Spleen (tissue), 11 donors: ENCODE results near the gene KCNJ10. TPM values are rescaled to one million over a fixed set of nuclear protein-coding genes. Genes with fewer than 3 reads are reported as not detected.

ENCODE experiments used
- DNase-seq: peaks from one replicate; pipeline ENCODE4 v3.0.0-alpha.2; 2020
- H3K27ac ChIP-seq, 8 donors: fragments of 200-600 bp; sonication (generic) in 7 of 8; 1 replicate in 4 of 8; 2 replicates in 4 of 8; pipeline versions ENCODE4 v1.5.0 to v1.8.0; 2016 to 2021; ENCODE audit warnings: inconsistent platforms in 4 of 8, mild to moderate bottlenecking in 4 of 8, moderate library complexity in 1 of 8
- H3K27me3 ChIP-seq, 7 donors: fragments of 200-600 bp; sonication (generic) in 6 of 7; replicated peaks in 1 of 7; 1 replicate in 4 of 7; 2 replicates in 3 of 7; pipeline versions ENCODE4 v1.5.0 to v1.8.0; 2016 to 2021; ENCODE audit warnings: inconsistent platforms in 3 of 7, mild to moderate bottlenecking in 1 of 7
- H3K36me3 ChIP-seq, 6 donors: fragments of 200-600 bp; sonication (generic) in 5 of 6; 1 replicate in 4 of 6; 2 replicates in 2 of 6; pipeline versions ENCODE4 v1.5.0 to v1.8.0; 2016 to 2021; ENCODE audit warnings: inconsistent platforms in 2 of 6
- H3K4me1 ChIP-seq, 6 donors: fragments of 200-600 bp; sonication (generic) in 5 of 6; 1 replicate in 3 of 6; 2 replicates in 3 of 6; pipeline versions ENCODE4 v1.5.0 to v1.8.0; 2016 to 2021; ENCODE audit warnings: inconsistent platforms in 3 of 6
- H3K4me3 ChIP-seq, 8 donors: fragments of 200-600 bp; sonication (generic) in 7 of 8; 1 replicate in 4 of 8; 2 replicates in 4 of 8; pipeline versions ENCODE4 v1.5.0 to v1.8.0; 2016 to 2021; ENCODE audit warnings: inconsistent platforms in 4 of 8, mild to moderate bottlenecking in 4 of 8, moderate library complexity in 2 of 8
- H3K9me3 ChIP-seq, 8 donors: fragments of 200-600 bp; sonication (generic) in 7 of 8; 1 replicate in 4 of 8; 2 replicates in 4 of 8; pipeline versions ENCODE4 v1.5.0 to v1.8.0; 2016 to 2021; ENCODE audit warnings: inconsistent platforms in 4 of 8
- POLR2A ChIP-seq, 3 donors: fragments of 450-650 bp; IDR thresholded peaks; one replicate each; pipeline ENCODE4 v1.5.1; 2017; ENCODE audit warnings: antibody characterized with exemption in 3 of 3, mild to moderate bottlenecking in 1 of 3
- POLR2AphosphoS5 ChIP-seq, 3 donors: sonication (generic); formaldehyde crosslinking; IDR thresholded peaks; one replicate each; pipeline ENCODE4 v1.5.1; 2017; ENCODE audit warnings: antibody characterized with exemption in 3 of 3
- WGBS, 5 donors: extraction: QIAGEN DNeasy Blood & Tissue Kit in 3 of 5; methylation state at CpG; one replicate each; pipeline versions ENCODE4 v1.1.5 to v1.1.7; 2013 to 2018; 5-methylcytosine and 5-hydroxymethylcytosine counted together
- intact Hi-C: fragments of 100-400 bp; cut with DNase I; formaldehyde crosslinking; loops from one replicate; pipeline ENCODE4 v1.15.0; 2023; ENCODE audit warnings: low total_unique reads
- polyA plus RNA-seq, 3 donors: library from polyadenylated mRNA; stranded (reverse); fragments of 200-250 nt; gene quantifications; one replicate each; pipeline ENCODE4 v1.2.1, GENCODE V29; 2013
- total RNA-seq, 7 donors: library from RNA; depleted of rRNA in 3 of 7; stranded (reverse); fragments of >200 nt in 3 of 7; fragmentation: NEBNext Ultra II Directional in 4 of 7; extraction: Animal tissue kit (Norgen Biotek cat#: 25700) in 4 of 7; gene quantifications; one replicate each; pipeline versions ENCODE4 v1.1.0 to v1.2.1, GENCODE V29; 2016 to 2021
- TF ChIP-seq, protein P1 (sequence below), 11 experiments: fragments of 200-600 bp in 7 of 11; fragments of 450-650 bp in 4 of 11; sonication (generic) in 4 of 11; IDR thresholded peaks in 8 of 11; conservative IDR thresholded peaks in 3 of 11; 1 replicate in 7 of 11; 2 replicates in 4 of 11; pipeline versions ENCODE4 v1.4.0 to v1.8.0; 2016 to 2021; ENCODE audit warnings: antibody characterized with exemption in 11 of 11, inconsistent platforms in 4 of 11, mild to moderate bottlenecking in 1 of 11
- donor health status: healthy with polysubstance abuse.
- donor health status: DM: no; HTN: no; CAD: no; lungs with moderate emphysema.
- donor health status: DM: no; HTN: no; CAD: no.
- donor health status: Bipolar disorder and iron deficiency.
- donor health status: healthy.
- donor health status: DM: no; HTN: no; CAD: no.
- donor health status: DM: yes; HTN: yes; CAD: no.

KCNJ10 gene
- total and polyA plus RNA-seq, 10 donors: 3.7 to 30.8 (median 14.2) TPM

DNA sequence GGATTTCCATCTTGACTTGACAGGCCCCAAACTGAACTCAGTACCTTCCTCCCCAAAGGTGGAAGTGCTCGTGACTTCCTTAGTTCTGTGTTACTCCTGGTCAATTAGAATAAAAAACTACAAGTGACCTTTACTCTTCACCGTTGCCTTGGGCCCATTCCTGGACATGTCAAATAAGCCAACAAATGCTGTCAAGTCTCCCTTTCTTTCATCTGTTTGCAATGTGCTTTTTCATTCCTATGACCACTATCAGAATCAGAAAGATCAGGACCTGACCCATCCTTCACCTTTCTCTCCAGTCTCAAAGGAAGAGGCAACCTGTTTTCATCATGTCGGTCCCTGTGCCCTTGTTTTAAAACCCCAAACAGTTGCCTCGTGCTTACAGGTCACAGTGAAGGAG, 4.9 kb upstream of the KCNJ10 start:
- Histone ChIP-seq H3K4me1 (peaks cover 3 to 24% (median 11%) of the 10 kb centered on the region in 6 donors), H3K36me3 (no peaks in the 10 kb centered on the region), H3K27me3 (peaks cover 0 to 46% (median 9%) of the 10 kb centered on the region in 7 donors), H3K9me3 (no peaks in the 10 kb centered on the region), H3K27ac (peak overlapping the region in 1 of 8 donors; percentile 21), H3K4me3 (no peak overlapping the region)
- TF ChIP-seq POLR2AphosphoS5 (IDR thresholded peaks at IDR 0.05) (no peak), POLR2A (IDR thresholded peaks at IDR 0.05) (no peak)
- TF ChIP-seq, protein P1, sequence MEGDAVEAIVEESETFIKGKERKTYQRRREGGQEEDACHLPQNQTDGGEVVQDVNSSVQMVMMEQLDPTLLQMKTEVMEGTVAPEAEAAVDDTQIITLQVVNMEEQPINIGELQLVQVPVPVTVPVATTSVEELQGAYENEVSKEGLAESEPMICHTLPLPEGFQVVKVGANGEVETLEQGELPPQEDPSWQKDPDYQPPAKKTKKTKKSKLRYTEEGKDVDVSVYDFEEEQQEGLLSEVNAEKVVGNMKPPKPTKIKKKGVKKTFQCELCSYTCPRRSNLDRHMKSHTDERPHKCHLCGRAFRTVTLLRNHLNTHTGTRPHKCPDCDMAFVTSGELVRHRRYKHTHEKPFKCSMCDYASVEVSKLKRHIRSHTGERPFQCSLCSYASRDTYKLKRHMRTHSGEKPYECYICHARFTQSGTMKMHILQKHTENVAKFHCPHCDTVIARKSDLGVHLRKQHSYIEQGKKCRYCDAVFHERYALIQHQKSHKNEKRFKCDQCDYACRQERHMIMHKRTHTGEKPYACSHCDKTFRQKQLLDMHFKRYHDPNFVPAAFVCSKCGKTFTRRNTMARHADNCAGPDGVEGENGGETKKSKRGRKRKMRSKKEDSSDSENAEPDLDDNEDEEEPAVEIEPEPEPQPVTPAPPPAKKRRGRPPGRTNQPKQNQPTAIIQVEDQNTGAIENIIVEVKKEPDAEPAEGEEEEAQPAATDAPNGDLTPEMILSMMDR (IDR thresholded peaks at IDR 0.05 in 8 of 11, conservative IDR thresholded peaks at IDR 0.05 in 3 of 11): no peak
- 55 to 81% (median 63%) methylated on average over 4 of the region's 4 CpGs for WGBS, 5 donors
- intact Hi-C loops: no loop called here
- no peak for DNase-seq

GRCh38 chr1:160071289-160071688, 1.3 kb upstream of the KCNJ10 start:
- H3K27me3 ChIP-seq: peaks cover 0 to 40% (median 0%) of the 10 kb centered on the region in 7 donors
- H3K4me3 ChIP-seq: peak overlapping the region in 1 of 8 donors; percentile 63
- no peaks in the 10 kb centered on the region for H3K36me3 ChIP-seq
- H3K9me3 ChIP-seq: no peaks in the 10 kb centered on the region
- intact Hi-C loops: no loop called here
- peak overlapping the region in 3 of 8 donors; percentile 17 to 48 (median 48) for H3K27ac ChIP-seq
- TF ChIP-seq POLR2AphosphoS5 (IDR thresholded peaks at IDR 0.05) (no peak), POLR2A (IDR thresholded peaks at IDR 0.05) (no peak)
- TF ChIP-seq, protein P1 (IDR thresholded peaks at IDR 0.05 in 8 of 11, conservative IDR thresholded peaks at IDR 0.05 in 3 of 11): no peak
- 81 to 87% (median 81%) methylated on average over 5 of the region's 5 CpGs for WGBS, 5 donors
- DNase-seq: no peak
- peaks cover 3 to 40% (median 14%) of the 10 kb centered on the region in 6 donors for H3K4me1 ChIP-seq

DNA sequence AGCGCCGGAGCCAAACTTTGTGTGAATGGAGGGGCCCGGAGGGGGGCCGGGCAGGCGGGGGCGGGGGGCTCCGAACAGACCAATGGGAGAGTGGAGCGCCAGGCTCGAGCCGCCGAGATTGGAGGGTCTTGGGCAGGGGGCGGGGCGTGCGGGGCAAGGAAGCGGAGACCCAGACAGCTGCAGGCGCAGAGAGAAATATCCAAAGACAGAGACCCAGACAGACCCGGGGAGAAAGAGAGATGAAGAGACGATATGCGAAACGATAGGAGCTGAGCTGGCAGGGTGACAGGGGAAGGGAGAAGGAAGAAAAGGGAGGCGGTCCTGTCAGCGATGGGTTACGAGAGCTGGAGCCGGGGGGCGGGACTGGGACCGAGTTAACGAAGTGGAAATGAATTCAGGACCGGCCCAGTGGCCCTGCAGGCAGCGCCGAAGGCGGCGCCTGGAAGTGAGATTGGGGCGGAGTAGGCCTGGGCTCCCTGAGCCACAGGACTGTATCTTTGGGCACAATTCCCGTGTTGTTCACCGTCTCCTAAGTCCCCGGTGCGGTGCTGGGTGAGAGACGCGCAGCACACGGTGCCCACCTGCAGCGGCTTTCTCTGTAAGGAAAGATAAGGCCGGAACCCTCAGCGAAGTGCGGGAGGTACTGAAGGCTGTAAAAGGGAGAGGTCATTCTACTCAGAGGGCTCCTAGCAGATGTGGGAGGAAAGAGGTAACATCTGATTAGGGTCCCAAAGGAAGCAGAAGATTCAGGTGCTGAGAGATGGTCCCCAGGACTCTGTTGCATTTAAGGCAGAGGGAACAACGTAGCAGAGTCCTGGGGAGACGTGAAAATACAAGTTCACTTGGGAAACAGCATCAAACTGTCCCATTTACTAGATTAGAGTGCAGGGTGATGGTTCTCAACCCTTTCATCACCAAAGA, 543 bp upstream of the KCNJ10 start:
- H3K4me3 ChIP-seq: peak overlapping the region; percentile 48 to 74 (median 52)
- 1 to 3% (median 2%) methylated on average over 39 to 46 of the region's 46 CpGs for WGBS, 5 donors
- peak; percentile 91 for DNase-seq
- no peaks in the 10 kb centered on the region for H3K9me3 ChIP-seq
- H3K27ac ChIP-seq: peak overlapping the region in 7 of 8 donors; percentile 1 to 60 (median 48)
- H3K4me1 ChIP-seq: peaks cover 3 to 40% (median 14%) of the 10 kb centered on the region in 6 donors
- peaks cover 0 to 33% (median 0%) of the 10 kb centered on the region in 7 donors for H3K27me3 ChIP-seq
- intact Hi-C loops: no loop called here
- H3K36me3 ChIP-seq: no peaks in the 10 kb centered on the region
- TF ChIP-seq, protein P1 (IDR thresholded peaks at IDR 0.05 in 8 of 11, conservative IDR thresholded peaks at IDR 0.05 in 3 of 11): no peak
- peak in 1 of 3 donors; percentile 19 for TF ChIP-seq POLR2A (IDR thresholded peaks at IDR 0.05)
- peak; percentile 28 to 72 (median 60) for TF ChIP-seq POLR2AphosphoS5 (IDR thresholded peaks at IDR 0.05)

DNA sequence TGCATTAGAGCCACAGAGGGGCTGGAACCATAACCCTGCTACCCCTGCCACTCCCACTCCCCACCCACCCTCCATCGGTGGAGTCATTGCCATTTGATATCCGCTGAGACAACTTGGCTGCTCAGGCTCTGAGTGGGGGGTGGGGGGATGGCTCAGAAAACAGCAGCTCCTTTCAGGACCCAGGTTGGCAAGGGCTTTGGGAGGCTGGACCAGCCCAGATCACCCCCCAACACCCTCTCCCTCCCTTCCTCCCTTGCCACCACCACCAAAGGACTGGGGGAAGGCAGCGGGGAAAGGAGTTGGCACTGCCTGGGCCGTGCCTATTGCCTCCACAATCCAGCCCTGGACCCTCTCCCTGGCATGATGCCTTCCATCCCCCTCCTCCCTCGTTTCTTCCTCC, 1.7 kb downstream of the KCNJ10 start:
- TF ChIP-seq POLR2A (IDR thresholded peaks at IDR 0.05) (no peak), POLR2AphosphoS5 (IDR thresholded peaks at IDR 0.05) (no peak)
- TF ChIP-seq, protein P1 (IDR thresholded peaks at IDR 0.05 in 8 of 11, conservative IDR thresholded peaks at IDR 0.05 in 3 of 11): no peak
- Histone ChIP-seq H3K27ac (peak overlapping the region in 1 of 8 donors; percentile 27), H3K4me3 (peak overlapping the region in 2 of 8 donors; percentile 63 to 74), H3K4me1 (peaks cover 3 to 40% (median 14%) of the 10 kb centered on the region in 6 donors), H3K36me3 (no peaks in the 10 kb centered on the region), H3K27me3 (peaks cover 0 to 33% (median 0%) of the 10 kb centered on the region in 7 donors), H3K9me3 (no peaks in the 10 kb centered on the region)
- 65 to 83% (median 68%) methylated on average over 5 of the region's 5 CpGs for WGBS, 5 donors
- intact Hi-C loops: no loop called here
- DNase-seq: no peak
